K562 (cell line): ENCODE data around the gene FEN1. TPM values are rescaled to one million over a fixed set of nuclear protein-coding genes. Genes with fewer than 3 reads are reported as not detected.

Experiments used
- CAMTA2 ChIP-seq: fragments of 250-450 bp; sonication (Bioruptor Pico); conservative IDR thresholded peaks from 2 replicates; pipeline ENCODE4 v1.5.1; 2022
- CREM ChIP-seq: IDR thresholded peaks from 2 replicates; pipeline ENCODE4 v1.6.1; 2014; ENCODE audit warnings: antibody characterized with exemption, low read depth
- ELF2 ChIP-seq: fragments of 250-450 bp; sonication (Bioruptor Pico); IDR thresholded peaks from 2 replicates; pipeline ENCODE4 v1.5.0; 2021; ENCODE audit warnings: mild to moderate bottlenecking
- FOXK2 ChIP-seq, 2 experiments: fragments of 450-650 bp; IDR thresholded peaks in 1 of 2; conservative IDR thresholded peaks in 1 of 2; 2 replicates each; pipeline ENCODE4 v1.6.1; 2016; ENCODE audit warnings: low read depth in 2 of 2, mild to moderate bottlenecking in 1 of 2
- HCFC1 ChIP-seq: IDR thresholded peaks from 2 replicates; pipeline ENCODE4 v1.6.1; 2012; ENCODE audit warnings: low read depth, low read length, improper control_type of control experiment
- JUND ChIP-seq, 2 experiments: IDR thresholded peaks; 2 replicates in 1 of 2; 3 replicates in 1 of 2; pipeline ENCODE4 v1.6.1; 2011; ENCODE audit warnings: borderline replicate concordance in 2 of 2, low read depth in 2 of 2, low read length in 2 of 2, improper control_type of control experiment in 1 of 2, missing biosample characterization in 1 of 2, missing genetic modification characterization in 1 of 2, missing genetic modification reagents in 1 of 2
- LEF1 ChIP-seq: fragments of 450-650 bp; IDR thresholded peaks from 2 replicates; pipeline ENCODE4 v1.6.1; 2016; ENCODE audit warnings: mild to moderate bottlenecking
- MAZ ChIP-seq, 2 experiments: fragments of 450-650 bp in 1 of 2; sonication (generic) in 1 of 2; formaldehyde crosslinking; IDR thresholded peaks in 1 of 2; conservative IDR thresholded peaks in 1 of 2; 2 replicates each; pipeline versions ENCODE4 v1.4.0 to v1.5.0; 2020; ENCODE audit warnings: mild to moderate bottlenecking in 1 of 2, missing genetic modification reagents in 1 of 2
- NUFIP1 ChIP-seq: fragments of 450-650 bp; IDR thresholded peaks from 2 replicates; pipeline ENCODE4 v1.6.1; 2018; ENCODE audit not compliant: partially characterized antibody
- SETDB1 ChIP-seq: IDR thresholded peaks from one replicate; pipeline ENCODE4 v1.6.1; 2012; ENCODE audit warnings: low read length, control low read depth, inconsistent platforms
- TBL1XR1 ChIP-seq, 2 experiments: IDR thresholded peaks; 2 replicates each; pipeline ENCODE4 v1.6.1; 2012; ENCODE audit warnings: improper control_type of control experiment in 2 of 2, low read length in 2 of 2, mild to moderate bottlenecking in 1 of 2
- ZNF3 ChIP-seq: fragments of 250-450 bp; sonication (Bioruptor Pico); IDR thresholded peaks from 2 replicates; pipeline ENCODE4 v1.5.0; 2021; ENCODE audit warnings: mild to moderate bottlenecking, moderate library complexity
- polyA plus RNA-seq, 8 experiments: library from polyadenylated mRNA; depleted of rRNA in 4 of 8; stranded (reverse) in 5 of 8; unstranded in 3 of 8; fragments of >200 nt; fragmentation: Nextera tagmentation in 2 of 8; fragmentation: Illumina TruSeq in 1 of 8; extraction: Ambion mirVana in 2 of 8; extraction: Trizol in 1 of 8; gene quantifications; 2 replicates each; pipeline versions ENCODE4 v1.2.1 to v1.2.3, GENCODE V29; 2011 to 2014; ENCODE audit warnings: inconsistent platforms in 1 of 8, missing spikeins in 1 of 8
- total RNA-seq, 7 experiments: library from RNA; depleted of rRNA in 6 of 7; stranded (reverse); fragments of >200 nt in 6 of 7; fragmentation: Illumina TruSeq in 2 of 7; extraction: Trizol in 2 of 7; gene quantifications; 2 replicates each; pipeline versions ENCODE4 v1.2.1 to v1.2.3, GENCODE V29; 2011 to 2021; ENCODE audit warnings: low replicate concordance in 1 of 7
- TF ChIP-seq, protein P1 (sequence below), 2 experiments: fragments of 450-650 bp; formaldehyde crosslinking in 1 of 2; IDR thresholded peaks; 2 replicates each; pipeline versions ENCODE4 v1.4.0 to v1.6.1; 2014 to 2020; ENCODE audit warnings: mild to moderate bottlenecking in 2 of 2, borderline replicate concordance in 1 of 2, low read depth in 1 of 2
- TF ChIP-seq, protein P2 (sequence below): fragments of 450-650 bp; conservative IDR thresholded peaks from 2 replicates; pipeline ENCODE4 v1.6.1; 2016; ENCODE audit warnings: missing genetic modification characterization, low read depth, mild to moderate bottlenecking, missing compliant biosample characterization, moderate library complexity
- TF ChIP-seq, protein P3 (sequence below): sonication (generic); formaldehyde crosslinking; IDR thresholded peaks from 2 replicates; pipeline ENCODE4 v1.4.0; 2020; ENCODE audit warnings: mild to moderate bottlenecking, missing genetic modification reagents

The FEN1 gene
- total and polyA plus RNA-seq, 9 of the 15 experiments (the other 6 are each of a cell fraction or from before 2014, with no cell fraction given) = 58.1 to 156 (median 137) TPM

DNA sequence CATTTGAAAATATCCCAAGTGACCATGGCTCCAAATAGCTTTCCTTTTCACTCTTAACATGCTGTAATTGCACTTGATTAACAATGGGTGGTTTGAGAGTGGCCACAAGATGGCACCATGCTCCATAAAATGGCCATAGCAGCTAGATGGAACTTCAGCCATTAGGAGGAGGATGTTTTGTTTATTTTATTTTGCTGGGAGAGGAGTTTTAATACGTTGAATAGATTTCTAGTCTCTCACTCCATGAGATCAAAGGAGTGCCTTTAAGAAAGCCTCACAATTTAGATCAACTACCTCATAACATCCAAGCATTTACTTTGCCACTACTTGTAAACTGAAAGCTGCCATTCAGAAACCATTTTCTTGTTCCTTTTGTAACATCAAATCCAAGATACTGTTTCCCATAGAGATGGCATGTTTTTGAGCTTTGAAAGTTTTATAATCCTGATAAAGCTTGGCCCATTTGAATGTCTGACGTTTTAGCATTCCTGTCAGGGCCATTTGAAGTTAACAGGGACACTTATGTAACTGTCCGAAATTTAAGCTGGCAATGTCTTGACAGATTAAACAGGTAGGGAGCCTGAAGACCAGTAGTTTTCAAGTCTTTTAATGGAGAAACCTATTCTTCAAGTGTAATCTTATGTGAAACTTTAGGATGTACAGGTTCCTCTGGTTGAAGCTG lies 4.7 kb downstream of the FEN1 start (continued):
- TF ChIP-seq, protein P1, sequence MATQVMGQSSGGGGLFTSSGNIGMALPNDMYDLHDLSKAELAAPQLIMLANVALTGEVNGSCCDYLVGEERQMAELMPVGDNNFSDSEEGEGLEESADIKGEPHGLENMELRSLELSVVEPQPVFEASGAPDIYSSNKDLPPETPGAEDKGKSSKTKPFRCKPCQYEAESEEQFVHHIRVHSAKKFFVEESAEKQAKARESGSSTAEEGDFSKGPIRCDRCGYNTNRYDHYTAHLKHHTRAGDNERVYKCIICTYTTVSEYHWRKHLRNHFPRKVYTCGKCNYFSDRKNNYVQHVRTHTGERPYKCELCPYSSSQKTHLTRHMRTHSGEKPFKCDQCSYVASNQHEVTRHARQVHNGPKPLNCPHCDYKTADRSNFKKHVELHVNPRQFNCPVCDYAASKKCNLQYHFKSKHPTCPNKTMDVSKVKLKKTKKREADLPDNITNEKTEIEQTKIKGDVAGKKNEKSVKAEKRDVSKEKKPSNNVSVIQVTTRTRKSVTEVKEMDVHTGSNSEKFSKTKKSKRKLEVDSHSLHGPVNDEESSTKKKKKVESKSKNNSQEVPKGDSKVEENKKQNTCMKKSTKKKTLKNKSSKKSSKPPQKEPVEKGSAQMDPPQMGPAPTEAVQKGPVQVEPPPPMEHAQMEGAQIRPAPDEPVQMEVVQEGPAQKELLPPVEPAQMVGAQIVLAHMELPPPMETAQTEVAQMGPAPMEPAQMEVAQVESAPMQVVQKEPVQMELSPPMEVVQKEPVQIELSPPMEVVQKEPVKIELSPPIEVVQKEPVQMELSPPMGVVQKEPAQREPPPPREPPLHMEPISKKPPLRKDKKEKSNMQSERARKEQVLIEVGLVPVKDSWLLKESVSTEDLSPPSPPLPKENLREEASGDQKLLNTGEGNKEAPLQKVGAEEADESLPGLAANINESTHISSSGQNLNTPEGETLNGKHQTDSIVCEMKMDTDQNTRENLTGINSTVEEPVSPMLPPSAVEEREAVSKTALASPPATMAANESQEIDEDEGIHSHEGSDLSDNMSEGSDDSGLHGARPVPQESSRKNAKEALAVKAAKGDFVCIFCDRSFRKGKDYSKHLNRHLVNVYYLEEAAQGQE (IDR thresholded peaks at IDR 0.05; ENCODE audit: borderline replicate concordance) = peak; percentile 80
- TF ChIP-seq, protein P1 (CRISPR knock-in tag; IDR thresholded peaks at IDR 0.05; ENCODE audit: low read depth) = no peak
- TF ChIP-seq HCFC1 (0 out of 2 replicates have a peak, but pooled peaks have one; percentile 26), JUND (IDR thresholded peaks at IDR 0.05; ENCODE audit: borderline replicate concordance, low read depth, low read length) (peak; percentile 22; the same call in 1 of the 2 replicates), JUND (tag; IDR thresholded peaks at IDR 0.05; ENCODE audit: borderline replicate concordance, low read depth, low read length) (peak; percentile 12; the same call in 1 of the 3 replicates), SETDB1 (no peak), NUFIP1 (no peak), MAZ (CRISPR knock-in tag; conservative IDR thresholded peaks at IDR 0.05 in 1 of 2, IDR thresholded peaks at IDR 0.05 in 1 of 2) (peak in 1 of 2 experiments; percentile 18; a peak in 1 of 4 replicates), CREM (0 out of 2 replicates have a peak, but pooled peaks have one; percentile 2), ELF2 (peak; percentile 51; the same call in 1 of the 2 replicates), LEF1 (peak; percentile 39; the same call in 1 of the 2 replicates), CAMTA2 (CRISPR knock-in tag) (peak; percentile 92), TBL1XR1 (IDR thresholded peaks at IDR 0.05; ENCODE audit: low read length in 2 of 2) (peak in 1 of 2 experiments; percentile 47; a peak in 1 of 4 replicates), FOXK2 (conservative IDR thresholded peaks at IDR 0.05 in 1 of 2, IDR thresholded peaks at IDR 0.05 in 1 of 2; ENCODE audit: low read depth in 2 of 2) (no peak), ZNF3 (CRISPR knock-in tag) (0 out of 2 replicates have a peak, but pooled peaks have one; percentile 5)
- TF ChIP-seq, protein P2, sequence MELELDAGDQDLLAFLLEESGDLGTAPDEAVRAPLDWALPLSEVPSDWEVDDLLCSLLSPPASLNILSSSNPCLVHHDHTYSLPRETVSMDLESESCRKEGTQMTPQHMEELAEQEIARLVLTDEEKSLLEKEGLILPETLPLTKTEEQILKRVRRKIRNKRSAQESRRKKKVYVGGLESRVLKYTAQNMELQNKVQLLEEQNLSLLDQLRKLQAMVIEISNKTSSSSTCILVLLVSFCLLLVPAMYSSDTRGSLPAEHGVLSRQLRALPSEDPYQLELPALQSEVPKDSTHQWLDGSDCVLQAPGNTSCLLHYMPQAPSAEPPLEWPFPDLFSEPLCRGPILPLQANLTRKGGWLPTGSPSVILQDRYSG (tag) = 0 out of 2 replicates have a peak, but pooled peaks have one; percentile 48
- TF ChIP-seq, protein P3, sequence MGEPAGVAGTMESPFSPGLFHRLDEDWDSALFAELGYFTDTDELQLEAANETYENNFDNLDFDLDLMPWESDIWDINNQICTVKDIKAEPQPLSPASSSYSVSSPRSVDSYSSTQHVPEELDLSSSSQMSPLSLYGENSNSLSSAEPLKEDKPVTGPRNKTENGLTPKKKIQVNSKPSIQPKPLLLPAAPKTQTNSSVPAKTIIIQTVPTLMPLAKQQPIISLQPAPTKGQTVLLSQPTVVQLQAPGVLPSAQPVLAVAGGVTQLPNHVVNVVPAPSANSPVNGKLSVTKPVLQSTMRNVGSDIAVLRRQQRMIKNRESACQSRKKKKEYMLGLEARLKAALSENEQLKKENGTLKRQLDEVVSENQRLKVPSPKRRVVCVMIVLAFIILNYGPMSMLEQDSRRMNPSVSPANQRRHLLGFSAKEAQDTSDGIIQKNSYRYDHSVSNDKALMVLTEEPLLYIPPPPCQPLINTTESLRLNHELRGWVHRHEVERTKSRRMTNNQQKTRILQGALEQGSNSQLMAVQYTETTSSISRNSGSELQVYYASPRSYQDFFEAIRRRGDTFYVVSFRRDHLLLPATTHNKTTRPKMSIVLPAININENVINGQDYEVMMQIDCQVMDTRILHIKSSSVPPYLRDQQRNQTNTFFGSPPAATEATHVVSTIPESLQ (CRISPR knock-in tag) = no peak
